Right lobe of liver (tissue), 4 donors: Measurements from ENCODE around the gene SHISA9.

Source experiments
- CTCF ChIP-seq, 4 donors: fragments of 200-600 bp in 3 of 4; fragments of 450-650 bp in 1 of 4; IDR thresholded peaks; one replicate each; pipeline versions ENCODE4 v1.5.1 to v1.8.0; 2016 to 2022; ENCODE audit warnings: antibody characterized with exemption in 4 of 4, mild to moderate bottlenecking in 2 of 4
- POLR2A ChIP-seq: fragments of 450-650 bp; IDR thresholded peaks from one replicate; pipeline ENCODE4 v1.6.1; 2017; ENCODE audit warnings: antibody characterized with exemption, mild to moderate bottlenecking
- donor health status: DM: no; HTN: no; CAD: no.
- donor health status: DM: no; HTN: no; CAD: no.
- donor health status: DM: no; HTN: yes; CAD: no.

GRCh38 chr16:13113741-13114140 is 212.3 kb downstream of the SHISA9 start:
- TF ChIP-seq CTCF (IDR thresholded peaks at IDR 0.05) (no peak), POLR2A (no peak)
